Stomach (tissue), 9 donors: ENCODE results near the gene EIF1AD. TPM values are rescaled to one million over a fixed set of nuclear protein-coding genes. Genes with fewer than 3 reads are reported as not detected.
"Not testable (repeated sequence)": the region's sequence is repeated elsewhere in the genome, so short reads cannot be mapped to it uniquely, and the experiment has no call there.

Experiments used
- DNase-seq, 2 donors: peaks; one replicate each; pipeline versions ENCODE4 v3.0.0 to v3.0.0-alpha.2; 2013 to 2019
- H3K27ac ChIP-seq, 5 donors: fragments of 200-600 bp in 4 of 5; sonication (generic) in 4 of 5; one replicate each; pipeline ENCODE4 v1.5.1; 2013 to 2019; ENCODE audit warnings: mild to moderate bottlenecking in 1 of 5, moderate library complexity in 1 of 5
- H3K27me3 ChIP-seq, 3 donors: fragments of 200-600 bp; sonication (generic); one replicate each; pipeline ENCODE4 v1.5.1; 2017 to 2019; ENCODE audit warnings: mixed run types in 1 of 3
- H3K36me3 ChIP-seq, 4 donors: fragments of 200-600 bp; sonication (generic); 1 replicate in 3 of 4; 2 replicates in 1 of 4; pipeline ENCODE4 v1.5.1; 2016 to 2019
- H3K4me1 ChIP-seq, 4 donors: fragments of 200-600 bp; sonication (generic); one replicate each; pipeline ENCODE4 v1.5.1; 2016 to 2019
- H3K4me3 ChIP-seq, 4 donors: fragments of 200-600 bp; sonication (generic) in 3 of 4; one replicate each; pipeline ENCODE4 v1.5.1; 2016 to 2019; ENCODE audit warnings: mild to moderate bottlenecking in 1 of 4
- H3K9me3 ChIP-seq, 4 donors: fragments of 200-600 bp; sonication (generic); one replicate each; pipeline ENCODE4 v1.5.1; 2016 to 2019
- CTCF ChIP-seq, 7 experiments: fragments of 450-650 bp in 4 of 7; fragments of 200-600 bp in 3 of 7; sonication (generic) in 3 of 7; IDR thresholded peaks; one replicate each; pipeline ENCODE4 v1.5.1; 2016 to 2019; ENCODE audit warnings: antibody characterized with exemption in 7 of 7, control low read depth in 2 of 7, mild to moderate bottlenecking in 1 of 7
- EP300 ChIP-seq: sonication (generic); formaldehyde crosslinking; IDR thresholded peaks from one replicate; pipeline ENCODE4 v1.6.1; 2017; ENCODE audit warnings: antibody characterized with exemption
- POLR2A ChIP-seq, 4 donors: fragments of 450-650 bp; IDR thresholded peaks; one replicate each; pipeline ENCODE4 v1.6.1; 2016; ENCODE audit warnings: antibody characterized with exemption in 4 of 4, control low read depth in 2 of 4, mild to moderate bottlenecking in 1 of 4, moderate library complexity in 1 of 4
- POLR2AphosphoS5 ChIP-seq, 3 donors: sonication (generic); formaldehyde crosslinking; IDR thresholded peaks; one replicate each; pipeline ENCODE4 v1.6.1; 2016; ENCODE audit warnings: antibody characterized with exemption in 3 of 3
- WGBS, 5 donors: extraction: QIAGEN DNeasy Blood & Tissue Kit in 3 of 5; methylation state at CpG; one replicate each; pipeline versions ENCODE4 v1.1.5 to v1.1.7; 2013 to 2018; 5-methylcytosine and 5-hydroxymethylcytosine counted together
- intact Hi-C: fragments of 100-400 bp; cut with DNase I; formaldehyde crosslinking; loops from one replicate; pipeline ENCODE4 v1.15.1; 2023; ENCODE audit warnings: low total_unique reads
- polyA plus RNA-seq, 3 donors: library from polyadenylated mRNA; stranded (reverse); fragments of 200-250 nt; gene quantifications; one replicate each; pipeline ENCODE4 v1.2.3, GENCODE V29; 2013
- total RNA-seq, 5 donors: library from RNA; depleted of rRNA; stranded (reverse); fragments of >200 nt; gene quantifications; one replicate each; pipeline versions ENCODE4 v1.1.0 to v1.2.3, GENCODE V29; 2014 to 2016
- donor health status: healthy with polysubstance abuse.
- donor health status: Bipolar disorder and iron deficiency.
- donor health status: healthy.

The EIF1AD gene
- total and polyA plus RNA-seq, 8 donors: 3.8 to 26.1 (median 13.1) TPM; not detected in 1

- 66 to 75% (median 68%) methylated on average over 8 of the region's 8 CpGs for WGBS, 5 donors
- Histone ChIP-seq H3K4me1 (no peaks in the 10 kb centered on the region), H3K4me3 (no peak overlapping the region), H3K27ac (no peak overlapping the region), H3K27me3 (peaks cover 0 to 35% (median 9%) of the 10 kb centered on the region in 3 donors), H3K36me3 (no peaks in the 10 kb centered on the region), H3K9me3 (no peaks in the 10 kb centered on the region)
- DNase-seq: no peak
- TF ChIP-seq EP300: no peak
- TF ChIP-seq CTCF (IDR thresholded peaks at IDR 0.05): no peak
- TF ChIP-seq POLR2AphosphoS5 (IDR thresholded peaks at IDR 0.05): no peak
- TF ChIP-seq POLR2A (IDR thresholded peaks at IDR 0.05): no peak
- intact Hi-C loops: no loop called here
Observed at GRCh38 chr11:65954771-65955170, 47.2 kb downstream of the EIF1AD start.

- Histone ChIP-seq H3K9me3 (no peaks in the 10 kb centered on the region), H3K36me3 (no peaks in the 10 kb centered on the region), H3K4me1 (no peaks in the 10 kb centered on the region), H3K27ac (no peak overlapping the region), H3K4me3 (no peak overlapping the region), H3K27me3 (peaks cover 0 to 33% (median 9%) of the 10 kb centered on the region in 3 donors)
- no peak for DNase-seq
- no peak for TF ChIP-seq POLR2AphosphoS5 (IDR thresholded peaks at IDR 0.05)
- TF ChIP-seq CTCF (IDR thresholded peaks at IDR 0.05): no peak
- TF ChIP-seq EP300: no peak
- no peak for TF ChIP-seq POLR2A (IDR thresholded peaks at IDR 0.05)
- intact Hi-C loops: no loop called here
- 89 to 92% (median 91%) methylated on average over 12 to 20 of the region's 20 CpGs for WGBS, 5 donors
Observed at GRCh38 chr11:65953471-65953870, 48.5 kb downstream of the EIF1AD start.

- intact Hi-C loops: no loop called here
- no peaks in the 10 kb centered on the region for H3K9me3 ChIP-seq
- no peak overlapping the region for H3K27ac ChIP-seq
- H3K36me3 ChIP-seq: no peaks in the 10 kb centered on the region
- TF ChIP-seq POLR2AphosphoS5 (IDR thresholded peaks at IDR 0.05) (no peak), POLR2A (IDR thresholded peaks at IDR 0.05) (no peak), EP300 (no peak), CTCF (IDR thresholded peaks at IDR 0.05) (no peak)
- peaks cover 0 to 31% (median 9%) of the 10 kb centered on the region in 3 donors for H3K27me3 ChIP-seq
- no peak overlapping the region for H3K4me3 ChIP-seq
- no peak for DNase-seq
- WGBS, 5 donors: 24 to 47% (median 28%) methylated on average over 6 of the region's 6 CpGs
- no peaks in the 10 kb centered on the region for H3K4me1 ChIP-seq
Observed at GRCh38 chr11:65952052-65952521, 49.9 kb downstream of the EIF1AD start.

- intact Hi-C loops, H3K27ac ChIP-seq, H3K9me3 ChIP-seq, H3K4me1 ChIP-seq, DNase-seq, H3K36me3 ChIP-seq, H3K4me3 ChIP-seq: not testable (repeated sequence)
- WGBS, 5 donors: 43 to 56% (median 50%) methylated on average over 3 of the region's 3 CpGs
- peaks cover 0 to 35% (median 9%) of the 10 kb centered on the region in 3 donors for H3K27me3 ChIP-seq
Observed at GRCh38 chr11:65951641-65952040, 50.3 kb downstream of the EIF1AD start.

- intact Hi-C loops, DNase-seq, H3K27ac ChIP-seq, H3K4me3 ChIP-seq, H3K4me1 ChIP-seq, H3K36me3 ChIP-seq, H3K9me3 ChIP-seq: not testable (repeated sequence)
- H3K27me3 ChIP-seq: peaks cover 0 to 35% (median 9%) of the 10 kb centered on the region in 3 donors
- WGBS, 5 donors: 93 to 98% (median 95%) methylated on average over 5 of the region's 5 CpGs
Observed at GRCh38 chr11:65950711-65951110, 51.2 kb downstream of the EIF1AD start.
